DMS 273 treated with DMSO at 0.1 percent for 48 hours (cell line): ENCODE results near the gene TUT4.

Experiments
- DNase-seq: peaks from one replicate; lab custom pipeline; 2025; lab: John Stamatoyannopoulos, UW

The TUT4 gene

DNA sequence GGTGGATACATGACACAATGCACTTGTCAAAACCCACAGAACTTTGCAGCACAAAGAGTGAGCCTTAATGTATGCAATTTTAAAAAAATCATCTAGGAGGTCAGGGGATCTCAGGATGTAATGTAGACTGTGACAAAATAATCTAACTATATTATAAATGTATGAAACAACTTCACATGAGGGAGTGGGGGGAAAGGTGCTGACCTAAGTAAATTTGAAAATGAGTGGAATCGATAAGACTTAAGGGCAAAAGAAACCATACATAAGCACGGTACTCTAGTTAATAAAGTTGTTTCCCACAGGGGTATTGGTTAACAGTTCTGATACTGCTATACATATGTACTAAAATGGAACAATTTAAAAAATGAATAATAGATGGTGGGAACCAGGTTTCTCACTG, 83.8 kb downstream of the TUT4 start:
- no peak for DNase-seq

DNA sequence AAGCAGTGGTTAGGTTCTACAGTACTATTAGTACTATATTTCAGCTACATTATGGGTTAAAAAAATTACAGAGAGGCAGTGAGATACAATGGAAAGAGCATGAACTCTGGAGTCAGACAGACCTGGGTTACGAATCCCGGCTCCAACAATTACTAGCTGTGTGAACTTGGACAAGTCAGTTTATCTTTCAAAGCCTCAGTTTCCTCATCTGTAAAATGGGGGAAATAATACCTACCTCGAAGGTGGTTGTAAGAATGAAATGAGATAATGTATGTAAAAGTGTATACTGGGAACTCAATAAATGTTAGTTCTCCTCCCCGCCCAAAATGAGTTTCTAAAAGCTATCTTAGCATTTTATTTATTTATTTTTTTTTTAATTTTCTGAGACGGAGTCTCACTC, 89.0 kb downstream of the TUT4 start:
- no peak for DNase-seq

DNA sequence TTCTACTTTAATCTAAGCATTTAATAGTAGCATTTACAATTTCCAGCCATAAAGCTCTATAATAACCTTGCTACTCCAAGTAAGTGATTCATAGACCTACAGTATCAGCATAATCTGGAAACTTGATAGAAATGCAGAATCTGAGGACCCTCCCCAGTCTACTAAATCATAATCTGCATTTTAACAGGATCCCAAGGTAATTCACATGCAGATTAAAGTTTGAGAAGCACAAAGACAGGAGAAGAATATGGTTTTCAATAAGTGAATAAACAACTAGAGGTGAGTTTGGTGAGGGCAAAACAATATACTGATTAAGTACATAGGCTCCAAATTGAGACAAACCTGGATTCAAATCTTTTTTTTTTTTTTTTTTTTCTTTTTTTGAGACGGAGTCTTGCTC, 91.1 kb downstream of the TUT4 start:
- no peak for DNase-seq

DNA sequence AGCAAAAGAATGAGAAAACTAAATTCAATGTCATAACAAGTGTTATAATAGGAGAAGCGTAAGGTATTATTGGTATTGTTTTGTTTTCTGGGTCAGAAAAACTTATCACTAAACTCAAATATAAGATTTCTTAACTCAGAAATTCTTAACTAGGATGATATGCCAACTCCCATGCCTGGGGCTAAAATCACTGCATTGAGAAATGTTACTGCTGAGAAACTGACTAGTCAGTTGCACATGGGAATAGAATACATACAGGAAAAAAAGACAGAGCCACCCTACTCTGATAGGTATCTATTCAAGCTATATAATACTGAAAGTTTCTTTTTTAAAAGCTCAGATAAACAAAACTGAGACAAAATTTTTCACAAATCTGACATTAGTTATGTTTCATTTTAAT, 92.2 kb downstream of the TUT4 start:
- no peak for DNase-seq

DNA sequence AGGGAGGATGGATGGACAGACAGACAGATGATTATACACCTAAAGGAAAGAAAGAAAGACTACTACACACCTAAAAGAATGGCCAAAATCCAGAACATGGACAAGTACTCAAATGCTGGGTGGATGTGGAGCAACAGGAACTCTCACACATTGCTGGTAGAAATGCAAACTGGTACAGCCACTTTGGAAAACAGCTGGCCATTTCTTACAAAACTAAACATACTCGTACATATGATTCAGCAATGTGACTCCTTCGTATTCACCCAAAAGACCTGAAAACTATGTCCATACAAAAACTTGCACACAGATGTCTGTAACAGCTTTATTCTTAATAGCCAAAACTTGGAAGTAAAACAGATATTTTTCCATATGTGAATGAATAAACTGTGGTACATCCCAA, 97.2 kb downstream of the TUT4 start:
- DNase-seq, result no peak

DNA sequence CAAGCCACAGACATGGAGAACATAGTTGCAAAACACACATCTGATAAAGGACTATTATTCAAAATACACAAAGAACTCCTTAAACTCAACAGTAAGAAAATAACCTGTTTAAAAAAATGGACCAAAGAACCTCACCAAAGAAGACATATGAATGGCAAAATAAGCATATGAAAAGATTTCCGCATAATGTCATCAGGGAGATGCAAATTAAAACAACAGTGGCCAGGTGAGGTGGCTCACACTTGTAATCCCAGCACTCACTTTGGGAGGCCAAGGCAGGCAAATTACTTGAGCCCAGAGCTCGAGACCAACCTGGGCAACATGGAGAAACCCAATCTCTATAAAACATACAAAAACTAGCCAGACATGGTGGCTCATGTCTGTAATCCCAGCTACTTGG, 98.1 kb downstream of the TUT4 start:
- no peak for DNase-seq

DNA sequence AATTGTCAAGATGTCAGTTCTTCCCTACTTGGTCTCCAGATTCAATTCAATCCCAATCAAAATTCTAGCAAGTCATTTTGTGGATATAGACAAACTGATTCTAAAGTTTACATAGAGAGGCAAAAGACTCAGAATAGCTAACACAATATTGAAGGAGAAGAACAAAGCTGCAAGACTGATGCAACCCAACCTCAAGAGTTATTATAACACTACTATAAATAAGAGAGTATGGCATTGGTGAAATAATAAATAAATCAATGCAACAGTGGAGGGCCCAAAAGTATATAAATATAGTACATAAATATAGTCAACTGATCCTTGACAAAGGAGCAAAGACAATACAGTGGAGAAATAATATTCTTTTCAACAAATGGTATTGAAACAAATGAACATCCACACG, 98.8 kb downstream of the TUT4 start:
- DNase-seq, result no peak

DNA sequence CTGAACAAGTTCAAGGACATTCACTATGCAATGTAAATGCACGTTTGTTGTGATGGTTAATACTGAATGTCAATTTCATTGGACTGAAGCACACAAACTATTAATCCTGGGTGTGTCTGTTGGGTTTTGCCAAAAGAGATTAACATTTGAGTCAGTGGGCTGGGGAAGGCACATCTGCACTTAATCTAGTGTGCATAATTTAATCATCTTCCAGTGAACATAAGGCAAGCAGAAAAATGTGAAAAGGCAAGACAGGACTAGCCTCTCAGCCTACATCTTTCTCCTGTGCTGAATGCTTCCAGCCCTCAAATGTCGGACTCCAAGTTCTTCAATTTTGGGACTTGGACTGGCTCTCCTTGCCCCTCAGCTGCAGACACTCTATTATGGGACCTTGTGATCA, 108.4 kb downstream of the TUT4 start:
- no peak for DNase-seq

DNA sequence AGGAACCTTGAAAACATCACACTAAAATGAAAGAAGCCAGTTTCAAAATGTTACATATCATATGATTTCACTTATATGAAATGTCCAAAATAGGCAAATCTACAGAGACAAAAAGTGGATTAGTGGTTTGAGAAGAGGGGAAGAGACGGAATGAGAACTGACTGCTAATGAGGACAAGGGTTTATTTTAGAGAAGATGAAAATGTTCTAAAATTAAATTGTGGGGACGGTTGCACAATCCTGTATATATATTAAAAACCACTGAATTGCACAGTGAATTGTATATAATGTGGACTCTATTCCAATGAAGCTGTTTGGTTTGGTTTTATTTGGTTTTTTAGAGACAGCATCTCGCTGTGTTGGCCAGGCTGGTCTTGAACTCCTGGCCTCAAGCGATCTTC, 112.9 kb downstream of the TUT4 start:
- no peak for DNase-seq

DNA sequence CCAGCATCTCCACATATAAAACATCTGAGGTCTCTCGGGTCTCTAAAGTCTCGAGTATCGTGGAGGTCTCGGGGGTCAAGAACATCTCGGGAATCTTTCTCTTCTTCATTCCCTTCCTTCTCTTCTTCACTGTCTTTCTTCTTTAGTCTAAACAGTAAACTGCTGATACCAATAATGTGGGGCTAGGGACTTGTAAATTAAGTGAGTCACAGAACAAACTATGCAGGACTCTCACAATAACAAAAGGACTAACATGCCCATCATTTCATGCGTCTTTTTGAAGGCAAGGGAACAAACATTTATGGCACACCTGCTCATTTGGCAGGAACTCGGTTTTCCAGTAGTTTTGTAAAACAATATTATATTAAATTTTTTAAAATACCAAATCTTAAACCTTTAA, 116.1 kb downstream of the TUT4 start:
- DNase-seq, result no peak

DNA sequence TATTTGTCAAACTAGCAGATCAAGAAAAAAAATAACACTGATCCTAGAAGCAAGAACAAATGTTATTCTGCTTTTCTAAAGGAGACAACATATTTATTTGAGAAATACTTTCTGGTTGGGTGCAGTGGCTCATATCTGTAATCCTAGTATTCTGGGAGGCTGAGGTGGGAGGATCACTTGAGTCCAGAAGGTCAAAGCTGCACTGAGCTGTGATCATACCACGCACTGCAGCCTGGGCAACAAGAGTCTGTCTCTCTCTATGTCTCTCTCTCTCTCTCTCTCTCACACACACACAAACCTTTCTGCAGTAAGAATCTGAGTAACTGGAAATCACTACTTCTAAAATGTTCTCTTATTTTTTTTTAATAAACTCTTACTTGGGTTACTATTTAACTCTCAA, 117.2 kb downstream of the TUT4 start:
- DNase-seq, result no peak

DNA sequence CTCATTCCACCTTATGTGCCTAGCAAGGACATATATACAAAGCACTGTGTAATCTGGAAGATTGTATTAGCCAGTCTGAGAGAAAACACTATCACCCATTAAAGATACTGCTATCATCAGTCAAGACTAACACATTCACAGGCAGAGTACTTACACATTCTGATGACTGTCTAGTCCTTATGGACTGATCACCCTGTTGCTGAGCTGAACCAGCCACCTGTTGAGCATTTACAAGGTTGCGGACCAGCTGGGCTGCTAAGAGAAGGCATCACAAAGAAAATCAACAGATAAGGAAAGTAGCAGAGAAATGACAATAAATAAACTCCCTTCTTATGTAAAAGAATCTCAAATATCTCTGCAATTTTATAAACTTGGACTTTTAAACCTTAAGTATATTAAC, 117.7 kb downstream of the TUT4 start:
- no peak for DNase-seq

DNA sequence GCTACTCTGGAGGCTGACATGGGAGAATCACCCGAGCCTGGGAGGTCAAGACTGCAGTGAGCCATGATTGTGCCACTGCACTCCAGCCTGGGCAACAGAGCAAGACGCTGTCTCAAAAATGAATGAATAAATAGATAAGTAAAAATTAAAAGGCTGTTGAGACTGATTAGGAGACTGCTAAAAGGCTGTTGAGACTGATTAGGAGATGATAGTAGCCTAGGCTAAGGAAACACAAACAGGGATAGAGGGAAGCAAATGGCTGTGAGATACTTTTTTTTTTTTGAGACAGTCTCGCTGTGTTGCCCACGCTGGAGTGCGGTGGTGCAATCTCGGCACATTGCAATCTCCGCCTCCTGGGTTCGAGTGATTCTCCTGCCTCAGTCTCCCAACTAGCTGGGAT, 120.1 kb downstream of the TUT4 start:
- DNase-seq, result no peak

DNA sequence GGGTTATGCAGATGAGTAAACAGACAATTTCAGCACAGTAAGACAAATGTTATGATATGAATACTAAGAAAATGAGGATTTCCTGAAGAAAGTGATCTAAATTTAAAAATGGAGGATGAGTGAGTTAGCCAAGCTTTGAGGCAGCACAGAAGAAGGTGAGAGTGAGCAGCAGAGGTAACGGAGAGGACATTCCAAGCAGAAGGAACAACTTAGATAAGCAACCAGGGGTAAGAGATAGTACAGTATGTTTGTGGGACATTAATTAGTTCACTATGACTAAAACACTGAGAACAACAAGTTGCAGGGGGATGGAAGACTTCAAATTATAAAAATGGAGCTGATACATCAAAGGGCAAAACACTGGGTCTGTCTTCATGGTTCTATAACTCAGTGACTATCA, 125.7 kb downstream of the TUT4 start:
- no peak for DNase-seq

DNA sequence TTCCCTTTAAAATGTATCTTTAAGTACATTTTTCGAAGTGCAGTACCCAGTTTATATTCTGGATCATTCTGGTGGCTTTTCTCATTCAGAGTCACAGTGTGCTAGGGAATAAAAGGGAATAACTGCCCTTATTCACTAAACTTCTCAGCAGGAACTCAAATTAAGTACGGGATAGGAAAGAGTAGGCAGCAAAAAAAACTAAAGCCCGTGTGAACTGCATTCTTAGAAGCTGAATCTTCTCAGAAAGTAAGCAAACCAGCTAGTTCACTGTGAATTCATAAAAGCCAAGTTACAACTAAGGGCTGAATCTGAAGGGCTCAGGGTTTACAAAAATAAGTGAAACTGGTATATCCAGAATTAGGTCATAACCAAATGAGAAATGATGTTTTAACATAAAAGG, 126.5 kb downstream of the TUT4 start:
- no peak for DNase-seq

DNA sequence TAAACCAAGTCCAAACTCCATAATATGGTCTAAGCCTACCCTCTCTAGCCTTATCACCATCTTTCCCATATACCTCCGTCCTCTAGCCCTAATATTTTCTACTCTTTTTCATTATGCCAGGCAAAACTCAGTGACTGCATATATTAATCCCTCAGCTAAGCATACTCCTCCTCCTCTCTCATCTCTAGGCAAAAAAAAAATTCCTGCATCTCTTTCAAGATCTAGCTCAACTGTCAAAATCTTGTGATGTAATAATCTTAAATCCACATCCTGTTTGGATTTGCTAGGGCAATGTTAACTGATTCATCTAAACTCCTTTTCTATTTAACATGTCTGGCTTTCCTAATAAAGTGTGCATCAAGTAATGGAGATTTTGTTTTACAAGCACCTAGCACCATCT, 128.1 kb downstream of the TUT4 start:
- DNase-seq, result no peak

DNA sequence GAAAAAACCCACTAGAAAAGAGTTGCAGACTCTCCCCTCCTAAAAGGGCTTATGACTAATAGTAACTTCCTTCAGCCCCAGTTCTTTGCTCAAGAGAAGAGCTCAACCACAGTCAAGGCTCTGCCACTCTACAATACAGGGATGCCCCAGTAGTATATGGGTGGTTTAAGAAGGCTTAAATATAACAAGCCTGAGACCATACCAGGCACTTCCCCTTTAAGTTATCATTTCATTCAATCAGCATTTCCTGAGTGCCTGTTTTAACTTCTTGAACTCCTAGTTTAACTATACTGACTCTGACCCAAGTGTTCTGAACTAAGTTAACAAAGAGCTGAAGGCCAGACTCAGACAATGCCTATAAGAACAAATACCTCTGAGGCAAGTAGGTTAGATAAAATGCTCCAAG, 128.7 kb downstream of the TUT4 start:
- no peak for DNase-seq

DNA sequence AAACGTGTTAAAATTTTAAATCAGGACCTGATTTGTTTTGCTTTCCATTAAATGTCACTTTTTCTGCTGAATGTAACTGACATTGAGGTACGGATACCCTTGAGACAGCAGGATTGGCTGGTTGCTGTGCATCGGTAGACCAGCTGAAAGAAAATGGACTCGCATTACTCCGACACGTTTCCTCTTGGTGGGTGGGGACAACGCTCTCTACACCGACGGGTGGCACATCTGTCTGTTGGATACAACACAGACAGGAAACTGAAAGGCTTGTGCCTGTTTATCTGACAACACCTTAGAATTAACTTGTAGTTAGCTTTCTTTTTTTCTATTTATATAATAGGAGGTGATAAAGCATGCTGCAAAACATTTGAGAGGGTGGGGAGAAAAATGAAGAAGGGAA, 129.1 kb downstream of the TUT4 start:
- DNase-seq, result no peak

DNA sequence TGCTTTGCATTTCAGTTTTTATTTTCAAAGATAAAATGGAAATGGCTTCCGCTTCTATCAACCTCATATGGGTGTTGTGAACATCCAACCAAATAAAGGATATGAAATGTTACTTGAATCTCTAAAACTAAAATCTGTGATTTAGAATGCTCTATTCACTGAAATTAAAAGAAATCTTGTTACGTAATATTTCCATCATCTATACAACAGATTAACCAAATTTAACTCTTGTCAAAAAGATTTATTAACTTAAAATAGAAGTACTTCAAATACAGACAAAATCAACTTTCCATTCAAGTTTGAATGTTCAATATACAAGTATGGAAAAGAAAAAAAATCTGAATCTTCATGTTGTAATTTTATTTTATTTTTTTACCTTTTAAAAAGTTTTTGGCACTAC, 129.8 kb downstream of the TUT4 start:
- DNase-seq, result no peak

DNA sequence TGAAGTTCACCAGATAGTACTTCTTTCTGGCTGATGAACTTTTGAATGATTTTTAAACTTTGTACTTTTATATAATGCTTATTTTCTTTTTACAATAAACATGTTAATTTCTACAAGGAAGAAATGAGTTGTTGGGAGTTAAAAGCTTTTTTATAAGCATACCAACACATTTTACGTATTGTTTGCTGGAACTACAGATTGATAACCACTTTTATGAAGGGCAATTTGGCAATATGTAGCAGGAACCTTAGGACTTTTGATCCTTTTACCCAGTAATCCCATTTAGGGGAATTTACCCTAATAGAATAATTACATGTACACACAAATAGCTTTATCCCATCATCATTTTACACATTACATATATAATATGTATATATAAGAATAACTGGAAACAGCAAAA, 132.2 kb downstream of the TUT4 start:
- no peak for DNase-seq

DNA sequence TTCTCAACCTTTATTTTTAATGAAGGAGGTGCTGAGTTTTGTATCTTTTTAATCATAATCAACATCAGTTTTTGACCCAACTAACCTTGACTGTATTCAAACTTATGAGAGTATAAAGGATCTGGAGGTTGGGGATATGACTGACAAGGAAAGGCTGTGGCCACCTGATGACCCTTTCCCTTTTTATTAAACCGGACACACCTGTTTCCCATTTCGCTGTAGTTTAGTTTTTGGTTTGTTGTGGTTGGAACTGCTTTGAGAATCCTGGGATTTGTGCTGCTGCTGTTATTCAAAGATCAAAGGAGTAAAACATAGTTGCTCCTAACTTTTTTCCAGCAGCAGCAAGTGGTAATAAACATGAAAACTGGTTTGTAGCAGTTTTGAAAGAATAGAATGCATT, 136.1 kb downstream of the TUT4 start:
- DNase-seq, result no peak

DNA sequence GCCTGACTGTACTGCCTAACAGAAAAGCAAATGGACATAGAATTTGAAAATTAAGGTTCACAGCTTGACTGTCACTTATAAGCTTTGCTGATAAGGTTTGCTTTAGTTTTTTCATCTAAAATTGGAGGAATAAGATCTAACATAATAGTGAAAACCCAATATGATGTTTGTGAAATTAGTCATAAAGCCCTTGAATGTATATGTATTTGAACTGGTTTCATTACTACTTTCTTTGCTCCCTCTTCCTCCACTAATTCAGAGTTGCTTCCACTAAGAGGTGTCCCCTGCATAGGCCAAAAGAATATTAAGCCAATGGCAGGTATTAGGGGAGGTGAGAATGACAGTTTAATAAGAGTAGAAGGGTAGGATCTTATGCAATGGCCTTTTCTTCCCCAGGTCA, 137.9 kb downstream of the TUT4 start:
- DNase-seq, result no peak

DNA sequence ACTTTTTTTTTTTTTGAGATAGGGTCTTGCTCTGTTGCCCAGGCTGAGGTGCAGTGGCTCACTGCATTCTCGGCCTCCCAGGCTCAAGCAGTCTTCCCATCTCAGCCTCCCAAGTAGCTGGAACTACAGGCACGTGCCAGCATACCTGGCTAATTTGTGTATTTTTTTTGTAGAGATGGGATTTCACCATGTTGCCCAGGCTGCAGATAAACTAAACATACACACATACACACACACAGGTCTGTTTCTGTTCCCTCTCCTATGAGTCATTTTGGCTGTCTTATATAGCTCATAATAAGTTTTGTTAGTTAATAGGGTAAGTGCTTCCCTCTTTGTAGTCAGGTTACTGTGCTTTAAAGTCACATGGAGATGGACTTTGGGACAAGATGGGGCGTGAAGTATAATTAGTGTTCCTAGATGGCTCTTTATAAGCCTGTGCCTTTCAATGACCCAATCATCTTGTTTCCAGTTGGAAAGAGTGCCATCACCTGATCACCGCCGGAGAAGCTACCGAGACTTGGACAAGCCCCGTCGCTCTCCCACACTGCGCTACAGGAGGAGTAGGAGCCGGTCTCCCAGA, 139.4 kb downstream of the TUT4 start:
- DNase-seq, result no peak

DNA sequence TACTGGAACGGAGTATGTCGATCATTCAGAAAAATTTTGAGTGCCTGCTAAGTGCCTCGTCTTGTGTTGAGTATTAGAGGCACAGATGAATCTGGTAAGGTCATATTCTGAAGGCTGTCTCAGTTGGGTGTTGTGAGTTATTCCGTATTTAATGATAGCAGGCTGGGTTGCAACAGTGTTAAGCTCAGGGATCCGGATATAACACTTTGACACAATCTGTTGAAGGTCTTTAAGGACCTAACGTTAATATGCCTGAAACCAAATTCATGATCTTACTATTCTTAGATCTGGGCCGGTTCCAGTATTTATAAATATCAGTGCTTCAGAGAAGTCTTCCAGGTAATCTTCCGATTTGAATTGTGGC, 147.9 kb downstream of the TUT4 start:
- DNase-seq, result no peak
